Measurements from ENCODE around the gene PLXNA2. TPM values are rescaled to one million over a fixed set of nuclear protein-coding genes. Genes with fewer than 3 reads are reported as not detected.

Gene PLXNA2
- total RNA-seq, 1 experiment from 2014 or later = 34.8 TPM

DNA sequence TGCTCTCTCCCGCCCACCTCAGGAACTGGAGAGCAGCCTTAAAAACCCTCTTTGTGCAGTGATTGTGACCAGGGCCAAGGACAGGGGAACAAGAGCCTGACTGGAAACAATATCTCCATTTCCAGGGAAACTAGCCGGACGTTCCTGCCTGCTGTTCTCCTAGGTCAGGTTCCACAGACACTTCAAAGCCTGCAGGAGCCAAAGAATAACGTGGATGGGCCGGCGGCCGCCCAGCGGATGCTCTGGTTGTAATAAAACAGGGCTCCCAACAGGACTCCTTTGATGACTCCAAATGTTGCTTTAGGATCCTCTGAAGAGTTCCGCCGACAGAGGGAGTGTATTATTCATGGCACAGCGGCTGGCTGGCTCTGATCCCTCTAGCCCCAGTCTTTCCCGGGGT is 162.2 kb downstream of the PLXNA2 start:
- DNase-seq = no peak
- H3K9me3 ChIP-seq (replicated peaks) = no peaks in the 10 kb centered on the region
- no peaks in the 10 kb centered on the region for H3K4me1 ChIP-seq
- no peak overlapping the region for H3K4me3 ChIP-seq
- H3K27me3 ChIP-seq = no peaks in the 10 kb centered on the region
- H3K27ac ChIP-seq = no peak overlapping the region
- peaks cover 26% of the 10 kb centered on the region for H3K36me3 ChIP-seq

DNA sequence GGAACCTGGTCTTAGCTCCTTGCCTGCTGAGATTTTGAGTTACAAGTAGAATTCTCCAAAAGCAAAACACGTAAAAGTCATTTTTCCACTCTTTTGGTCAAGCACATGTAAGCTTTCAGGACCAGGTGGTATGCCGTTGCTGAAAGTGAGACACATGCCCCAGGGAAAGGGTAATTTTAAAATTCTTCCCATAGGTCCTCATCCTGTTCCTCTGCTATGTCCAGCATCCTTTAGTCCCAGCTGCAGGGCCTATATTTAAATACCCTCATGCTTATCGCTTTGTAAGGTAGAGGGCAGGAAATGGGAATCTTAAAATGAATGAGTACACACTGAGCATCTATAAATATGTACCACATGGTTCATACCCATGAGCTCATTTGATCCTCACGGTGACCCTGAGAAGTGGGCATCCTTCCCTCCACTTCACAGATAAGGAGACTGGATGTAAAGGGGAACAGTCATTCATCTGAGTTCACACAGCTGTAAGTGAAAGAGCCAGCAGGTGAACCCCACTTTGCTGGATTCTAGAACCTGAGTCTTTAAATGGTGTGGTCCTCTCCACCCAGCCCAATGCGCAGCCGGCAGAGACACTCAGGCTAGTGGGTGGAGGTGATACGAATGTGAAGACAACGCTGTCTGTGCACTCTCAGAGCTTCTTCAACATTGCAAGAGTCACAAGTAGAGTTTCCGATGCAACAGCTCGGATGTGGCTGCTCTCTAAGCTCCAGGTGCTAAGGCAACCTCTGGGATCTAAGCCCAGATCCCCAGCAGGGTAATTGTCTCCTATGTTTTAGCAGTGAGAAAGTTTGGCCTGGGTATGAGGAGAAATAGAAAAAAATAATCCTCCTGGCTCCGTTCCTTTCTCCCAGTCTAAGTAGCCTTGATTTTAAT is 163.5 kb downstream of the PLXNA2 start:
- no peaks in the 10 kb centered on the region for H3K4me1 ChIP-seq
- H3K4me3 ChIP-seq = no peak overlapping the region
- no peak overlapping the region for H3K27ac ChIP-seq
- H3K9me3 ChIP-seq (replicated peaks) = no peaks in the 10 kb centered on the region
- no peak for DNase-seq
- no peaks in the 10 kb centered on the region for H3K27me3 ChIP-seq
- H3K36me3 ChIP-seq = peaks cover 27% of the 10 kb centered on the region

DNA sequence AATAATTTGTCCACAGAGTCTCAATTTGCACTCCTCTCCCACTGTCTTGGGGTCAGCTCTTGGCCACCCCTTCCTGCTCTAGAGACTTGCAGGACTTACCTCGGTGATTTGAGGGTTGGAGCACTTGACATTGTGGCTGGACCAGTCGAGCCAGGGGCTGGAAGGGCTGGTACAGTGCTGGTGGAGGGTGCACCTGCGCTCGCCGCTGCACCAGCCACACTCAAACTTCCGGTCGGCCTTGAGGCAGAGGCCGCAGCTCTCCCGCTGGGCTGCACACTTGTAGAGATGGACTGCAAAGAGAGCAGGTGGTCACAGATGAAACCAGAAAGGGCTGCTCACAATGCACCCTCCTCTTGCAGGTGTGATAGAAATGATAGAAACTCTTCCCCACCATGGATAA is 165.0 kb downstream of the PLXNA2 start:
- no peak overlapping the region for H3K4me3 ChIP-seq
- H3K27ac ChIP-seq = no peak overlapping the region
- H3K36me3 ChIP-seq = peaks cover 36% of the 10 kb centered on the region
- no peak for DNase-seq
- H3K27me3 ChIP-seq = no peaks in the 10 kb centered on the region
- 0 out of 2 replicates have a peak, but pooled peaks cover 3% of the 10 kb centered on the region for H3K4me1 ChIP-seq
- no peaks in the 10 kb centered on the region for H3K9me3 ChIP-seq (replicated peaks)

DNA sequence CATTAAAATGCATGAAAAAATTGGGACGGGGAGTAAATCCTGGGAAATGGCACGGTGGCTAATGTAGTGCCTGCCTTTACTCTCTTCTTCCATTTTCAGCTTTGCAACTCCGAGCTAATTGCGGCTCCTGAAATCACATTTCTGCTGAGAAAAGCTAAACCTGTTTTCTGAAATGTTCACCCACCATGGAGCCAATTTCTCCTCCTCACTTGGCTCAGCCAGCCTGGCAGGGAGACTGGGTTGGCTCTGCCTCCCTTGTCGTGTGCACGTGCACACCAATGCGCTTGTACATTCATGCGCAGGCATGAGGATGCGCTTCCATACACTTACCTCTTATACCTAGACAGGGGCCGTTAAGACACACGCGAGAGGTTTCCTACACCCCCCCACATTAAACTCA is 165.4 kb downstream of the PLXNA2 start:
- no peak overlapping the region for H3K27ac ChIP-seq
- no peaks in the 10 kb centered on the region for H3K9me3 ChIP-seq (replicated peaks)
- no peaks in the 10 kb centered on the region for H3K27me3 ChIP-seq
- DNase-seq = no peak
- H3K4me1 ChIP-seq = 0 out of 2 replicates have a peak, but pooled peaks cover 3% of the 10 kb centered on the region
- peaks cover 40% of the 10 kb centered on the region for H3K36me3 ChIP-seq
- H3K4me3 ChIP-seq = no peak overlapping the region

DNA sequence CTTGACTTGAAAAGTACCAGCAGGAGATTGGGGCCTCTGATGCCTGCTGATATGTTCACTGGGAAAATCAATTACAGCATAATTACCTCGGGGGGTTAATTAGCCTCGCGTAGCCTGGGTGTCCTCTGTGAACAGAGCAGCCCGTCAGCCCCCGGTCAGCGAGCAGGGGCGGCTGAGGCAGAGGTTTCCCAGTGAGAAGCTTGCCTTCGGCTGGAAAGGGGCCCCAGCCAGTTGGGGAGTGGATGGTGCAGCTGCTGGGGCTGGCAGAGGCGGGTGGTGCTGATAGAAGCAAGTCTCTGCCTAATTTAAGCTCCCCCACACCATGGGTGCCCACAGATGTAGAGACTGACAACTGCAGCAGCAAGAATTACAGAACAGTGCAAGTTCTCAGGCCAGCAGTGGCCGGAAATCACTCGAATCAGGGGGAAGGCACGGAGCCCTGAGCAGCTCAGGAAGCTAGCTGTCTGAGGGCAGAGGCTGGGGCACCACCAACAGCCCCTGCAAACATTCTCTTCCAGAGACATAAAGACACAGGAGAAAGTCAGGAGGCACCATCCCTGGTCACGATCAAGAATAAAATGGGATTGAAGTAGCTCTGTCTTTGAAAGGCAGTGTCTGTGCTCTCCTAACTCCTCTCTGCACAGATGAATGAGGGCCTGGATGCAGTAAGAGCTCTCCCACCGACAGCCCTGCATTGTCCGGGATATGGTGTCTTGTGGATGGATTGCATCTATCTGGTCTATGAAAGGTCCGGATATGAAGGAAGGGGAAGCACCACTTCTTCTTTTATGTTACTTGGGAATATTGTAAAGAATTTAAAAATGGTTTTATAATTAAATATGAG is 166.7 kb downstream of the PLXNA2 start:
- Histone ChIP-seq H3K36me3 (peaks cover 48% of the 10 kb centered on the region), H3K4me3 (no peak overlapping the region), H3K4me1 (0 out of 2 replicates have a peak, but pooled peaks cover 3% of the 10 kb centered on the region), H3K27ac (peak overlapping the region; percentile 3; the same call in 1 of the 2 replicates), H3K27me3 (no peaks in the 10 kb centered on the region), H3K9me3 (replicated peaks) (no peaks in the 10 kb centered on the region)
- peak; percentile 50 to 57 for DNase-seq

DNA sequence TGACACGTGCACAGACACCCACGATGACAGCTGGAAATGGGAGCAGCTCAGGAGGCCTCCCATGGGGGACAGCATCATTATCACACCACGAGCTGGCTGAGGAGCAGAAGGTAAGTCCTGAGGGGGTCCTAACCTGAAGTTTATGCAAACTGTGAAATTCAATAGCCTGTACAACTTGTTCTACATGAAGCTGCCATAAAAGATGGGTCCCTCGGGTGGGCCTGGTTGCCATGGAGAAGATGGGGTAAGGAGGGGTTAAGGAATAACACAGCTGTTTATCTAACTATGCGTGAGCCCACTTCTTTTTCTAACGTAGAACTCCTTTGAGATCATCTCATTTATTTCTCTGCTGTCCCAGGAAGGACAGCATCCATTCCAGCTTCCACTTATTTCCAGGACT is 169.8 kb downstream of the PLXNA2 start:
- Histone ChIP-seq H3K4me1 (0 out of 2 replicates have a peak, but pooled peaks cover 3% of the 10 kb centered on the region), H3K9me3 (replicated peaks) (no peaks in the 10 kb centered on the region), H3K27ac (no peak overlapping the region), H3K27me3 (no peaks in the 10 kb centered on the region), H3K4me3 (no peak overlapping the region), H3K36me3 (peaks cover 42% of the 10 kb centered on the region)
- no peak for DNase-seq

DNA sequence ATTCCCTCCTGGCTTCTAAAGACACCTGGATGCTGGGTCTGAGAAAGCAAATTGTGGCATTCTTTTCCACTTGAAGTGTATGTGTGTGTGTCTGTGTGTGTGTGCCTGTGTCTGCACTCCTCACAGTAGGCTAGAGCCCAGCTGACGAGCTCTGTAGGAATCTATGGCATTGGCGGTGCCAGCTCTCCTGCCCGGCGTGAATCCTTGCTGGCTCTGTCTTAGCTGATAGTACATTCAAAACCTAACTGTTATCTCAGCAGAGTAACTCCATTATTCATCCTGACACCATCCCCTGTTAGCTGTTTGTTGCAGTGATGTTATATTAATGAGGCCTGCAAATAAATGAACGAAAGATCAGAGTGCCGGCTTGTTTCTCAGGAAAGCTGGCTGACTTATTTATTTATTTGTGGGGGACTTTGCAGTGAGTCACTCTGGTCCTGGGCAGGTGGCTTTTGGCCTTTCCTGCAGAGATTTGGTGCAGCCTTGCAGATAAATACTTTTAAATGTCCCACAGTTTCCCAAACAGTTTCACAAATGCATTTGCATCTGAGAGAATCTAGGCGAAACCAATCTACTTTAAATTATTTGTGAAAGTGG is 172.7 kb downstream of the PLXNA2 start:
- Histone ChIP-seq H3K27ac (no peak overlapping the region), H3K4me1 (0 out of 2 replicates have a peak, but pooled peaks cover 3% of the 10 kb centered on the region), H3K27me3 (no peaks in the 10 kb centered on the region), H3K9me3 (replicated peaks) (no peaks in the 10 kb centered on the region), H3K36me3 (peaks cover 33% of the 10 kb centered on the region), H3K4me3 (no peak overlapping the region)
- DNase-seq = no peak

DNA sequence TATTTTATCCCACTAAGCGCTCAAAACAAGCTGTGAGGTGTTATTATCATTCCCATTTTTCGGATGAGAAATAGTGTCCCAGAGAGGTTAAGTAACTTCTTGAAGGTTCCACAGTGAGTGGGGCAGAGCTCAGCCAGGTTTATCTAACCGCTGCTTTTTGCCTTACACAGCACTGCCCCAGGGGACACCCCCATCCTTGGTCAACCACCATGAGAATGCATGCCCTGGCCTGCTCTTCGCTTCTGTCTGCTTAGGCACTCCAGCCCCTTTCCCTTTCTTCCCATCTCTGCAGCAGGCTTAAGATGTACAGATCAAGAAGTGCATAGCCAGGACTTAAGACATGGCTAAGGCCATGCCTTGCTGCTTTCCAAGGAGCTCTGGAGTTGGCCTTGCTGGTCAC is 174.3 kb downstream of the PLXNA2 start:
- Histone ChIP-seq H3K36me3 (peaks cover 25% of the 10 kb centered on the region), H3K9me3 (replicated peaks) (no peaks in the 10 kb centered on the region), H3K27ac (no peak overlapping the region), H3K4me3 (no peak overlapping the region), H3K4me1 (no peaks in the 10 kb centered on the region), H3K27me3 (no peaks in the 10 kb centered on the region)
- no peak for DNase-seq

DNA sequence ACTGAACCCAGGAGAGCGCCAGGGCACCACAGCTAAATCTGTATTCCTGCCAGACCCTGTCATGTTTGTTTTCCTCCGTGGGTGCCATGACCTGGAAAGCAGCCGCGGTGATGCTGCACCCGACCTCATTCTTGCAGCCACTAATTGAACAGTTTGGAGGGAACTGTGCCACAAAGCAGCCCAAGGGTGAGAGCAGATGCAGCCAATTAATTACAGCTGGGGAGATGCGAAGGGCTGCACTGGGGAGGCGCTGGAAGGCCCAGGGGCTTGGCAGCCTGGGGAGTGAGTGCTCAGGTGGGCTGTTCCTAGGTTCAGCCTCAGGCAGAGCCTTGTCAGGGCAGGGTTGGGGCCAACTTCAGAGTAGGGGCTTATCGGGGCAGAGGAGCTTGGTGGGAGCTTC is 174.9 kb downstream of the PLXNA2 start:
- Histone ChIP-seq H3K4me3 (no peak overlapping the region), H3K4me1 (no peaks in the 10 kb centered on the region), H3K9me3 (replicated peaks) (no peaks in the 10 kb centered on the region), H3K27ac (no peak overlapping the region), H3K36me3 (peaks cover 22% of the 10 kb centered on the region), H3K27me3 (no peaks in the 10 kb centered on the region)
- no peak for DNase-seq

DNA sequence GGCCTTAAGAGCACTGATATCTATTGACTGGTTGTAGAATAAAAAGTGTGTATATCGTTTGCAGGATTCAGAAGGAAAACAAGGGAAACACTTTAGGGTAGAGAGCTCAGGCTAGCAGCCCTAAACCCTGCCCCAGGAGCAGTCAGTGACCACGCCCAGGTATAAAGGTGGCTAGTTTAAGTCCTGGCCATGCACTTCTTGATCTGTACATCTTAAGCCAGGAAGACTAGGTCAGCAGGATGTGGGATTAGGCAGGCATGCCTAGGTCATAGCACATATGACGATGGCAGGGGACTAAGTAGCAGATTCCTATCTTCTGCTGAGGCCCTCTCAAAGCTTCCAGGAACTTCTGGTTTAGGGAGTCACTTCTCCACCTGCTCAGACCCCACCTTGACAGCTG is 175.3 kb downstream of the PLXNA2 start:
- DNase-seq = no peak
- no peak overlapping the region for H3K4me3 ChIP-seq
- H3K27me3 ChIP-seq = no peaks in the 10 kb centered on the region
- no peaks in the 10 kb centered on the region for H3K4me1 ChIP-seq
- no peak overlapping the region for H3K27ac ChIP-seq
- peaks cover 19% of the 10 kb centered on the region for H3K36me3 ChIP-seq
- no peaks in the 10 kb centered on the region for H3K9me3 ChIP-seq (replicated peaks)

DNA sequence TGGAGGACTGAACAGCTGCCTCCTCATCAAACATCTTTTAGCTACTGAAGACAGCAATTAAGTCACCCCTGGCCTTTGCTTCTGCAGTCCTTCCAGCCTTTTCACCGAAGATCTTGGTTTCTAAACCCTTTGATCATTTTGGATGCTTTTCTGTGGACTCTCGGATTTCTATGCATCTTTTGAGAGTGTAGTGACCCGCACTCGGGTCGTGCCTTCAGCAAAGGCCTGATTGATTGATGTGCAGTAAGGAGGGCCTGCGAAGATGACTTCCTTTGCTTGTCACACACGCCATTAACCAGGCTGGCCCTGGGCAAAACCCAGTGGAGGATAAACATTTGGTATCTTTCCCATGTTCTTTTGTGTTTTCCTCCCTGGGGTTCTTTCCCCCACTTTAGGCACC is 175.8 kb downstream of the PLXNA2 start:
- no peaks in the 10 kb centered on the region for H3K9me3 ChIP-seq (replicated peaks)
- H3K4me3 ChIP-seq = no peak overlapping the region
- DNase-seq = no peak
- no peaks in the 10 kb centered on the region for H3K4me1 ChIP-seq
- no peak overlapping the region for H3K27ac ChIP-seq
- no peaks in the 10 kb centered on the region for H3K27me3 ChIP-seq
- peaks cover 16% of the 10 kb centered on the region for H3K36me3 ChIP-seq

DNA sequence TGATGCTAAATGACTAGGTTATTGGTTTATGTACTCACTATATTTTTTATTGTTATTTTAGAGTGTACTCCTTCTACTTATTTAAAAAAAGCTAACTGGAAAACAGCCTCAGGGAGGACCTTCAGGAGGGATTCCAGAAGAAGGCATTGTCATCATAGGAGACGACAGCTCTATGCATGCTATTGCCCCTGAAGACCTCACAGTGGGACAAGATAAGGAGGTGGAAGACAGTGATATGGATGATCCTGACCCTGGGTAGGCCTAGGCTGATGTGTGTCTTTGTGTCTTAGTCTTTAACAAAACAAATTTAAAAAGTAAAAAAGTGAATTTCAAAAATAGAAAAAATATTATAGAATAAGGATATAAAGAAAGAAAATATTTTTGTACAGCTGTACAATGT is 177.6 kb downstream of the PLXNA2 start:
- peaks cover 9% of the 10 kb centered on the region; the same call in 1 of the 2 replicates for H3K36me3 ChIP-seq
- no peaks in the 10 kb centered on the region for H3K27me3 ChIP-seq
- no peak for DNase-seq
- H3K4me3 ChIP-seq = no peak overlapping the region
- H3K9me3 ChIP-seq (replicated peaks) = no peaks in the 10 kb centered on the region
- no peak overlapping the region for H3K27ac ChIP-seq
- no peaks in the 10 kb centered on the region for H3K4me1 ChIP-seq

DNA sequence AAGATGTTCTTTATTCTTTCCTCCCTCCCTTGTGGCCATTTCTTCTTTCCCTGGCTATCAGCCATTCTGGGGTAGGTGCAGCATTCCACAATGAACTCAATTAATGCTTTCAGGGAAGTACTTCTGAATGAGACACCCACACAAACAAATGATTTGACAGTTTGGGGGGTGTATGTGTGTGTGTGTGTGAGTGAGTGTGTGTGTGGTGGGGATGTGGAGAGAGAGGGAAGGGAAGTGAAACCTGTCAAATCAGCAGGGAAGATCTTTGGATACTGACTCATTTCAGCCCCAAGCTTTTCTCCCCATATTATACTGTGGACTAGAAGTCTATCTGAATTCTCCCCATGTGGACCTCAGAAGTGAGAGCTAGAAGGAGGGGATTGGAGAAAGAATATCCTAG is 178.3 kb downstream of the PLXNA2 start:
- Histone ChIP-seq H3K27ac (no peak overlapping the region), H3K36me3 (peaks cover 8% of the 10 kb centered on the region; the same call in 1 of the 2 replicates), H3K9me3 (replicated peaks) (no peaks in the 10 kb centered on the region), H3K4me3 (no peak overlapping the region), H3K27me3 (no peaks in the 10 kb centered on the region), H3K4me1 (no peaks in the 10 kb centered on the region)
- no peak for DNase-seq

DNA sequence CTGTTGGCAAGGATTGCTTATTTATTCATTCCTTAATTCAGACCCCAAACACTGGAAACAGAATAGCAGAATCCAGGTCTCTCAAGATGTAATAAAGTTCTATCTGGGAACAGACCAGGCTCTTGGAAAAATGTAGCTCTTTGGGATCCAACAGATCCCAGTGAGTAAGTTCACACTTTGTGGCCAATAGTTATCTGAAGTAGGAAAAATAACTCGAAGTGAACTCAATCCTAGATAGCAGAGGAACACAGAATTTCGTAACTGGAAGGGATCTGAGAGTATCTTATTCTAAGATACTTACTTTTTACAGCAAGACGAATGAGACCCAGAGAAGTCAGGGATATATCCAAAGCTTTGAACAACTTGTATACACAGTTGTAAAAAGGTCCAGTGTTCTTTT is 182.6 kb downstream of the PLXNA2 start:
- Histone ChIP-seq H3K4me1 (no peaks in the 10 kb centered on the region), H3K9me3 (replicated peaks) (no peaks in the 10 kb centered on the region), H3K36me3 (peaks cover 9% of the 10 kb centered on the region), H3K4me3 (no peak overlapping the region), H3K27me3 (no peaks in the 10 kb centered on the region), H3K27ac (no peak overlapping the region)
- no peak for DNase-seq

DNA sequence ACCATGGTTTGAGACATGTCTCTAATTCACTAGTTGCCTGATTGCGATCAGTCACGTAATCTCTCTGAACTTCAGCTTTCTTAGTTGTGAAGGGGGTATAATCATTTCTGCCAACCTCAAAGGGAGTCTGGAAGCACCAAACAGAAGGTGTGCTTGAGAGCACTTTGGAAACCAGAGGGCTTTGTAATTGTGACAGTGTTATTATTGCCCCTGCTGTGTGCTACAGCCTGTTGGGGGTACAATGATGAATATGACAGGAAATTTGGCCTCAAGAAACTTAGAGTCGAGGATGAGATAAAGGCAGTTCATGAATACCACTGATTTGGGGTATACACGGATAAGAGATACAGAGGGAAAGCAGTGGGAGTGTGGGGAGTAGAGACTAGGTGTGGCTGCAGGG is 183.1 kb downstream of the PLXNA2 start:
- Histone ChIP-seq H3K9me3 (replicated peaks) (no peaks in the 10 kb centered on the region), H3K27ac (no peak overlapping the region), H3K4me1 (no peaks in the 10 kb centered on the region), H3K36me3 (peaks cover 9% of the 10 kb centered on the region), H3K27me3 (no peaks in the 10 kb centered on the region), H3K4me3 (no peak overlapping the region)
- DNase-seq = no peak

Measured in SJCRH30 (cell line).